DND-41 (cell line): Measurements from ENCODE around the gene PDPN.

ENCODE experiments used
- ATAC-seq: fragments of 200-7000 bp; cut with Tn5 transposase; 3 replicates; pipeline ENCODE4 v1.9.1; 2021; ENCODE audit warnings: low read depth; ENCODE audit not compliant: insufficient read depth
- DNase-seq: peaks from one replicate; pipeline ENCODE4 v3.0.0-alpha.2; 2020
- H2AFZ ChIP-seq: 2 replicates; pipeline ENCODE4 v1.6.0; 2012; ENCODE audit warnings: low read depth, low read length
- H3K27ac ChIP-seq: 2 replicates; pipeline ENCODE4 v1.5.1; 2012; ENCODE audit warnings: low read length, inconsistent platforms
- H3K27me3 ChIP-seq: fragments of 200-600 bp; sonication (generic); 2 replicates; pipeline ENCODE4 v1.6.0; 2012; ENCODE audit warnings: low read length, mild to moderate bottlenecking, inconsistent platforms; ENCODE audit not compliant: insufficient read depth, poor library complexity
- H3K36me3 ChIP-seq: 2 replicates; pipeline ENCODE4 v1.5.1; 2012; ENCODE audit warnings: low read length, inconsistent platforms; ENCODE audit not compliant: insufficient read depth
- H3K4me1 ChIP-seq: 2 replicates; pipeline ENCODE4 v1.5.1; 2012; ENCODE audit warnings: mild to moderate bottlenecking, low read length; ENCODE audit not compliant: insufficient read depth
- H3K4me2 ChIP-seq: 2 replicates; pipeline ENCODE4 v1.6.0; 2012; ENCODE audit warnings: mild to moderate bottlenecking, moderate library complexity, low read length, inconsistent platforms; ENCODE audit not compliant: insufficient read depth
- H3K4me3 ChIP-seq, 2 experiments: fragments of 200-600 bp in 1 of 2; shearing (Covaris generic) in 1 of 2; 2 replicates each; pipeline ENCODE4 v1.5.1; 2012 to 2016; ENCODE audit warnings: inconsistent platforms in 2 of 2, low read length in 2 of 2, mild to moderate bottlenecking in 2 of 2, low read depth in 1 of 2, moderate library complexity in 1 of 2
- H3K79me2 ChIP-seq: 2 replicates; pipeline ENCODE4 v1.6.0; 2012; ENCODE audit warnings: low read length, inconsistent platforms; ENCODE audit not compliant: insufficient read depth
- H3K9ac ChIP-seq: 2 replicates; pipeline ENCODE4 v1.6.0; 2012; ENCODE audit warnings: low read depth, mild to moderate bottlenecking, inconsistent platforms, low read length, moderate library complexity
- H3K9me3 ChIP-seq: 2 replicates; pipeline ENCODE4 v1.5.1; 2012; ENCODE audit warnings: low read length, moderate library complexity, mild to moderate bottlenecking, inconsistent platforms; ENCODE audit not compliant: insufficient read depth, severe bottlenecking
- H4K20me1 ChIP-seq: 2 replicates; pipeline ENCODE4 v1.6.0; 2012; ENCODE audit warnings: low read length; ENCODE audit not compliant: insufficient read depth
- EZH2 ChIP-seq: IDR thresholded peaks from 3 replicates; pipeline ENCODE4 v1.6.1; 2012; ENCODE audit warnings: borderline replicate concordance, low read depth, mild to moderate bottlenecking, moderate library complexity, low read length, inconsistent platforms; ENCODE audit not compliant: severe bottlenecking
- TF ChIP-seq, protein P1 (sequence below): IDR thresholded peaks from 2 replicates; pipeline ENCODE4 v1.5.1; 2012; ENCODE audit warnings: borderline replicate concordance, low read length, moderate library complexity, mild to moderate bottlenecking; ENCODE audit not compliant: poor library complexity, severe bottlenecking; ENCODE audit errors: extremely low read depth

The PDPN gene

DNA sequence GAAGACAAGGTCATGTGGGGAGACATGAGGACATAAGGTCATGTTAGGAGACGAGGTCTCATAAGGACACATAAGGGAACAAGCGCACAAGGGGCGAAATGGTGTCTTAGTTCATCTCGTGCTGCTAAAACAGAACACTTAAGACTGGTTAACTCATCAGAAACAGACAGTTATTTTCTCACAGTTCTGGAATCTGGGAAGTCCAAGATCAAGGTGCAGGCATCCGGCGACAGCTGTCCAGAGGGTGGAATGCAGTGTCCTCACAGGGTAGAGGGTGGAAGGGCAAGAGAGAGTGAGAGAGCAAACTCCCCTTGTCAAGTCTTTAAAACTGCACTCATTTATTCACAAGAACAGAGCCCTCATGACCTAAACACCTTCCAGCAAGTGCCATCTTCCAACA, 34.6 kb upstream of the PDPN start:
- Histone ChIP-seq H3K9me3 (no peaks in the 10 kb centered on the region), H3K4me3 (no peak overlapping the region), H3K9ac (no peak overlapping the region), H3K4me1 (no peaks in the 10 kb centered on the region), H3K27ac (no peak overlapping the region), H4K20me1 (no peaks in the 10 kb centered on the region), H3K79me2 (no peaks in the 10 kb centered on the region), H2AFZ (no peak overlapping the region), H3K27me3 (no peaks in the 10 kb centered on the region), H3K4me2 (no peak overlapping the region), H3K36me3 (no peaks in the 10 kb centered on the region)
- no peak for TF ChIP-seq EZH2
- TF ChIP-seq, protein P1, sequence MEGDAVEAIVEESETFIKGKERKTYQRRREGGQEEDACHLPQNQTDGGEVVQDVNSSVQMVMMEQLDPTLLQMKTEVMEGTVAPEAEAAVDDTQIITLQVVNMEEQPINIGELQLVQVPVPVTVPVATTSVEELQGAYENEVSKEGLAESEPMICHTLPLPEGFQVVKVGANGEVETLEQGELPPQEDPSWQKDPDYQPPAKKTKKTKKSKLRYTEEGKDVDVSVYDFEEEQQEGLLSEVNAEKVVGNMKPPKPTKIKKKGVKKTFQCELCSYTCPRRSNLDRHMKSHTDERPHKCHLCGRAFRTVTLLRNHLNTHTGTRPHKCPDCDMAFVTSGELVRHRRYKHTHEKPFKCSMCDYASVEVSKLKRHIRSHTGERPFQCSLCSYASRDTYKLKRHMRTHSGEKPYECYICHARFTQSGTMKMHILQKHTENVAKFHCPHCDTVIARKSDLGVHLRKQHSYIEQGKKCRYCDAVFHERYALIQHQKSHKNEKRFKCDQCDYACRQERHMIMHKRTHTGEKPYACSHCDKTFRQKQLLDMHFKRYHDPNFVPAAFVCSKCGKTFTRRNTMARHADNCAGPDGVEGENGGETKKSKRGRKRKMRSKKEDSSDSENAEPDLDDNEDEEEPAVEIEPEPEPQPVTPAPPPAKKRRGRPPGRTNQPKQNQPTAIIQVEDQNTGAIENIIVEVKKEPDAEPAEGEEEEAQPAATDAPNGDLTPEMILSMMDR, result no peak
- ATAC-seq (no peak), DNase-seq (no peak)

DNA sequence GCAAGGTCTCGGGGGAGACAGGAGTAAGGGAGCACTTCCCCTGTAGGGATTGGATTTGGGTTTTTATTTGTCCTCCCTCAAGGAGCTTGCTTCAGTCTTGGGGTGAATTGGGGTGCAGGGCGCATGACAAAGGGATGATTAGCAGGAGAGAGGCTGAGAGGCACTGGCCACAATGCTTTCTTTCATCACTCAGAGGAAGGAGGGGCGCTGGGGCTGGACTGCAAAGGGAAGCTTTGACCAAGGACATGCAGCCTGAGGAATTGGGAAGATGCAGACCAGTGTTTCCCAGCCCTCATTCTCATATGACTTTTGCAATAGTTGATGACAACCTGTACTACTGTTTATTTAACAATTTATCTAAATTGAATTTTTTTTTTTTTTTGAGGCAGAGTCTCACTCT, 34.1 kb upstream of the PDPN start:
- Histone ChIP-seq H2AFZ (no peak overlapping the region), H3K9me3 (no peaks in the 10 kb centered on the region)

DNA sequence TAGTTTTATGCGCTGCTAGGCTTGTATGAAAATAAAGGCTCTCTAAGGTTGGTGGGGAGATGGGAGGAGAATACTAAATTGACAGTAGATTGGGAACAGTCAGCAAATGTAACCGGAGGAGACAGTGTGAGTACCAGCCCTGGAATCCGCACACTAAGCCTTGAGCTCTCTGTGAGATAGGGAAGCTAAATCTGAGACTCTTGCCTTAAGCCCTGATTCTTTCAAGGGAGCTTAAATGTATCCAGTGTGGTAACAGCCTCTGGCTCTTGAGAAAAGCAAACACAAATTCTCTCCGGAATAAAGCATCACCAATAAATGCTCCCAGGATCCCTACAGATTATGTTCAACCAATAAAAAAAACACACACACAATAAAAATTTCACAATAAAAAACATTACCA, 33.0 kb upstream of the PDPN start:
- Histone ChIP-seq H3K27me3 (no peaks in the 10 kb centered on the region), H3K36me3 (no peaks in the 10 kb centered on the region), H3K79me2 (no peaks in the 10 kb centered on the region), H3K27ac (no peak overlapping the region), H3K4me2 (no peak overlapping the region), H3K9ac (no peak overlapping the region), H3K4me1 (no peaks in the 10 kb centered on the region), H2AFZ (no peak overlapping the region), H3K4me3 (no peak overlapping the region), H3K9me3 (no peaks in the 10 kb centered on the region), H4K20me1 (no peaks in the 10 kb centered on the region)
- TF ChIP-seq, protein P1, result no peak
- no peak for TF ChIP-seq EZH2
- ATAC-seq, result no peak
- no peak for DNase-seq

More for the DNA sequence above, 34.1 kb upstream of the PDPN start:
- TF ChIP-seq EZH2, result no peak
- TF ChIP-seq, protein P1, result no peak
- Histone ChIP-seq H3K4me3 (no peak overlapping the region), H3K4me1 (no peaks in the 10 kb centered on the region), H3K27ac (no peak overlapping the region), H3K9ac (no peak overlapping the region), H4K20me1 (no peaks in the 10 kb centered on the region), H3K27me3 (no peaks in the 10 kb centered on the region), H3K79me2 (no peaks in the 10 kb centered on the region), H3K36me3 (no peaks in the 10 kb centered on the region), H3K4me2 (no peak overlapping the region)
- DNase-seq (no peak), ATAC-seq (no peak)

DNA sequence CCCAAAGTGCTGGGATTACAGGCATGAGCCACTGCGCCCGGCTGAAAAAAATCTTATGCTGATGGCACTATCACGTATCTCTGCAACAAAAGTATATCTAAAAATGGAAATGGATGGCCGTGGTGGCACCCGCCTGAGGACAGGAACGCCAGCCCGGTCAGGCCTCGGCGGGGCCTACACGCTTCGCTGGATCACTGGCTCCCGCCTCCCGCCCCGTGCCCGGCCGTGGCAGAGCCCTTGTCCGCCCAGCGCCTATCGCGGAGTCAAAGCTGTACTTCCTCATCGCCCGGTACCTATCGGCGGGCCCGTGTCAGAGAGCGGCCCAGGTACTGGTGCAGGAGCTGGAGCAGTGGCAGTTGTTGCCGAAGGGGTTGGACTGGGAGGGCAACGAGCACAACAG, 28.8 kb upstream of the PDPN start:
- no peak overlapping the region for H3K27ac ChIP-seq
- no peak overlapping the region for H2AFZ ChIP-seq
- DNase-seq (no peak), ATAC-seq (no peak)
- H3K4me3 ChIP-seq, result no peak overlapping the region
- no peaks in the 10 kb centered on the region for H3K9me3 ChIP-seq
- TF ChIP-seq, protein P1, result no peak
- no peak for TF ChIP-seq EZH2
- H3K79me2 ChIP-seq, result no peaks in the 10 kb centered on the region
- H3K36me3 ChIP-seq, result no peaks in the 10 kb centered on the region
- H4K20me1 ChIP-seq, result no peaks in the 10 kb centered on the region
- H3K27me3 ChIP-seq, result no peaks in the 10 kb centered on the region
- no peaks in the 10 kb centered on the region for H3K4me1 ChIP-seq
- H3K9ac ChIP-seq, result no peak overlapping the region
- H3K4me2 ChIP-seq, result no peak overlapping the region
